K562 (cell line): ENCODE results near the gene SQOR. TPM values are rescaled to one million over a fixed set of nuclear protein-coding genes. Genes with fewer than 3 reads are reported as not detected.

Experiments
- ARID3B ChIP-seq: fragments of 250-450 bp; sonication (Bioruptor Pico); IDR thresholded peaks from 2 replicates; pipeline ENCODE4 v1.4.0; 2020; ENCODE audit warnings: borderline replicate concordance
- CC2D1A ChIP-seq: fragments of 450-650 bp; IDR thresholded peaks from 2 replicates; pipeline ENCODE4 v1.6.1; 2017; ENCODE audit warnings: mild to moderate bottlenecking
- CSDE1 ChIP-seq, 2 experiments: fragments of 450-650 bp; IDR thresholded peaks; 2 replicates each; pipeline ENCODE4 v1.6.1; 2016; ENCODE audit warnings: mild to moderate bottlenecking in 1 of 2
- CTCF ChIP-seq, 3 experiments: IDR thresholded peaks in 2 of 3; conservative IDR thresholded peaks in 1 of 3; 2 replicates each; pipeline ENCODE4 v1.5.1; 2011 to 2012; ENCODE audit warnings: low read length in 3 of 3, mild to moderate bottlenecking in 3 of 3, control low read depth in 2 of 3, improper control_type of control experiment in 1 of 3, inconsistent platforms in 1 of 3, low read depth in 1 of 3, mixed read lengths in 1 of 3, moderate library complexity in 1 of 3; ENCODE audit not compliant: insufficient read depth in 2 of 3
- DLX4 ChIP-seq: fragments of 250-450 bp; sonication (Bioruptor Pico); IDR thresholded peaks from 2 replicates; pipeline ENCODE4 v1.6.1; 2021; ENCODE audit warnings: mild to moderate bottlenecking
- IRF1 ChIP-seq: sonication (generic); formaldehyde crosslinking; IDR thresholded peaks from 2 replicates; pipeline ENCODE4 v1.8.0; 2022; ENCODE audit warnings: missing genetic modification reagents, mild to moderate bottlenecking, borderline replicate concordance
- MCM7 ChIP-seq, 2 experiments: fragments of 450-650 bp; IDR thresholded peaks; 2 replicates each; pipeline ENCODE4 v1.6.1; 2016 to 2018
- MTF1 ChIP-seq: fragments of 250-450 bp; sonication (Bioruptor Pico); IDR thresholded peaks from 2 replicates; pipeline ENCODE4 v1.9.0; 2021; ENCODE audit warnings: moderate library complexity, mild to moderate bottlenecking, inconsistent platforms, borderline replicate concordance
- NBN ChIP-seq: fragments of 450-650 bp; IDR thresholded peaks from 2 replicates; pipeline ENCODE4 v1.6.1; 2016; ENCODE audit warnings: low read depth, mild to moderate bottlenecking
- NFXL1 ChIP-seq: fragments of 450-650 bp; formaldehyde crosslinking; IDR thresholded peaks from 2 replicates; pipeline ENCODE4 v1.4.0; 2021; ENCODE audit warnings: mild to moderate bottlenecking
- TCF7L2 ChIP-seq: fragments of 150-350 bp; IDR thresholded peaks from 2 replicates; pipeline ENCODE4 v1.6.1; 2016; ENCODE audit warnings: low read depth, mild to moderate bottlenecking, low read length, moderate library complexity
- ZBTB1 ChIP-seq: sonication (generic); formaldehyde crosslinking; IDR thresholded peaks from 2 replicates; pipeline ENCODE4 v1.8.1; 2023; ENCODE audit warnings: missing genetic modification reagents, low read depth, mild to moderate bottlenecking, borderline replicate concordance
- ZNF280B ChIP-seq: fragments of 250-450 bp; sonication (Bioruptor Pico); IDR thresholded peaks from 2 replicates; pipeline ENCODE4 v1.5.1; 2021; ENCODE audit warnings: mild to moderate bottlenecking
- ZNF431 ChIP-seq: sonication (generic); formaldehyde crosslinking; IDR thresholded peaks from 2 replicates; pipeline ENCODE4 v1.8.0; 2022; ENCODE audit warnings: mild to moderate bottlenecking, missing genetic modification reagents
- polyA plus RNA-seq, 8 experiments: library from polyadenylated mRNA; depleted of rRNA in 4 of 8; stranded (reverse) in 5 of 8; unstranded in 3 of 8; fragments of >200 nt; fragmentation: Nextera tagmentation in 2 of 8; fragmentation: Illumina TruSeq in 1 of 8; extraction: Ambion mirVana in 2 of 8; extraction: Trizol in 1 of 8; gene quantifications; 2 replicates each; pipeline versions ENCODE4 v1.2.1 to v1.2.3, GENCODE V29; 2011 to 2014; ENCODE audit warnings: inconsistent platforms in 1 of 8, missing spikeins in 1 of 8
- total RNA-seq, 7 experiments: library from RNA; depleted of rRNA in 6 of 7; stranded (reverse); fragments of >200 nt in 6 of 7; fragmentation: Illumina TruSeq in 2 of 7; extraction: Trizol in 2 of 7; gene quantifications; 2 replicates each; pipeline versions ENCODE4 v1.2.1 to v1.2.3, GENCODE V29; 2011 to 2021; ENCODE audit warnings: low replicate concordance in 1 of 7
- TF ChIP-seq, protein P1 (sequence below): fragments of 250-450 bp; sonication (Bioruptor Pico); IDR thresholded peaks from 2 replicates; pipeline ENCODE4 v1.8.0; 2022; ENCODE audit warnings: inconsistent platforms, mild to moderate bottlenecking, moderate library complexity, borderline replicate concordance
- TF ChIP-seq, protein P2 (sequence below): conservative IDR thresholded peaks from 2 replicates; pipeline ENCODE4 v1.6.1; 2011; ENCODE audit warnings: low read depth, mild to moderate bottlenecking, low read length; ENCODE audit not compliant: control insufficient read depth

Gene SQOR
- total and polyA plus RNA-seq, 9 of the 15 experiments (the other 6 are each of a cell fraction or from before 2014, with no cell fraction given): 0.32 to 1.6 (median 1.1) TPM

DNA sequence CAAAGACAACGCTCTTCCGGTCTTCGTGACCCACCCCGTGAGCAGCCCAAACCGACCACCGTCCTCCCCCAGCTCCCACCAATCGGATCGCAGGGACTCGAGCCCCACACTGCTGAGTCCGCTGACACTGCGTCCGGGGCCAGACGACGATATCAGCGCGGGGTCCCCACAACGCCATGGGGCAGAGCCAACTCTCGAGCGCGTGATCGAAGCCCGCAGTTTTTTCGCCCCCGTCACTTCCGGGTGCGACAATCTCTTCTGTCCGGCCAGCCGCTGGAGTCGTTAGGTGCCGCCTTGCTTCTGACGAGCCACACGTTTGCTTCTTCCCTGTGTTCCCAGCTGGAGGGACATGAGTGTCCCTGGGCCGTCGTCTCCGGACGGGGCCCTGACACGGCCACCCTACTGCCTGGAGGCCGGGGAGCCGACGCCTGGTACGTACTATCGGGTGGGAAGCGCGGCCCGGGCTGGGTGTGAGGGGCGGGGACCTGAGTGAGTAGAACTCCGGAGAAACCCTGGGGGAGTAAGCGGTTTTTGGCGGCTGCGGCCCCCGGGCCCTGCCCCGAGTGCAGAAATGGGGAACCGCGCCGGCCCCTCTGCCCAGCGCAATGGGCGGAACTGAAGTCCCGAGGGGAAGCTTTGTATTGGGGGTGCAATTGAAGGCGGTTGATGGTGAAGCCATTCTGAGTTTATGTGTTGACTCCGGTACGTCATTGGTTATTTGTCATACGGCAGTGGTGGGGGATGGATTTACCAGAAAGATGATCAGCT lies 47.5 kb upstream of the SQOR start, which contains the start of gene BLOC1S6 (continued):
- TF ChIP-seq ZNF280B (CRISPR knock-in tag): no peak
- no peak for TF ChIP-seq IRF1 (CRISPR knock-in tag)
- TF ChIP-seq TCF7L2: no peak
- no peak for TF ChIP-seq ZNF431 (CRISPR knock-in tag)
- TF ChIP-seq DLX4 (CRISPR knock-in tag): no peak
- no peak for TF ChIP-seq NFXL1 (CRISPR knock-in tag)
- no peak for TF ChIP-seq MCM7 (IDR thresholded peaks at IDR 0.05)
- TF ChIP-seq CTCF (IDR thresholded peaks at IDR 0.05 in 2 of 3, conservative IDR thresholded peaks at IDR 0.05 in 1 of 3; ENCODE audit: insufficient read depth in 2 of 3, low read depth in 1 of 3, low read length in 3 of 3): no peak
- TF ChIP-seq NBN: peak; percentile 89
- TF ChIP-seq CSDE1 (IDR thresholded peaks at IDR 0.05): no peak
- no peak for TF ChIP-seq ZBTB1 (CRISPR knock-in tag)
- TF ChIP-seq ARID3B: no peak
- TF ChIP-seq, protein P1, sequence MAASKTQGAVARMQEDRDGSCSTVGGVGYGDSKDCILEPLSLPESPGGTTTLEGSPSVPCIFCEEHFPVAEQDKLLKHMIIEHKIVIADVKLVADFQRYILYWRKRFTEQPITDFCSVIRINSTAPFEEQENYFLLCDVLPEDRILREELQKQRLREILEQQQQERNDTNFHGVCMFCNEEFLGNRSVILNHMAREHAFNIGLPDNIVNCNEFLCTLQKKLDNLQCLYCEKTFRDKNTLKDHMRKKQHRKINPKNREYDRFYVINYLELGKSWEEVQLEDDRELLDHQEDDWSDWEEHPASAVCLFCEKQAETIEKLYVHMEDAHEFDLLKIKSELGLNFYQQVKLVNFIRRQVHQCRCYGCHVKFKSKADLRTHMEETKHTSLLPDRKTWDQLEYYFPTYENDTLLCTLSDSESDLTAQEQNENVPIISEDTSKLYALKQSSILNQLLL (CRISPR knock-in tag): no peak
- TF ChIP-seq CC2D1A: no peak; the same call in 1 of the 2 replicates
- TF ChIP-seq, protein P2, sequence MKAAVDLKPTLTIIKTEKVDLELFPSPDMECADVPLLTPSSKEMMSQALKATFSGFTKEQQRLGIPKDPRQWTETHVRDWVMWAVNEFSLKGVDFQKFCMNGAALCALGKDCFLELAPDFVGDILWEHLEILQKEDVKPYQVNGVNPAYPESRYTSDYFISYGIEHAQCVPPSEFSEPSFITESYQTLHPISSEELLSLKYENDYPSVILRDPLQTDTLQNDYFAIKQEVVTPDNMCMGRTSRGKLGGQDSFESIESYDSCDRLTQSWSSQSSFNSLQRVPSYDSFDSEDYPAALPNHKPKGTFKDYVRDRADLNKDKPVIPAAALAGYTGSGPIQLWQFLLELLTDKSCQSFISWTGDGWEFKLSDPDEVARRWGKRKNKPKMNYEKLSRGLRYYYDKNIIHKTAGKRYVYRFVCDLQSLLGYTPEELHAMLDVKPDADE: 0 out of 2 replicates have a peak, but pooled peaks have one; percentile 42
- TF ChIP-seq MTF1: no peak
